Neural cell (in vitro differentiated cells): ENCODE results near the gene LDLRAD4.

ENCODE experiments used
- CTCF ChIP-seq: fragments of 450-650 bp; IDR thresholded peaks from 2 replicates; pipeline ENCODE4 v1.5.1; 2014; ENCODE audit warnings: antibody characterized with exemption, mild to moderate bottlenecking, moderate library complexity; ENCODE audit not compliant: poor library complexity, severe bottlenecking
- EZH2 ChIP-seq: fragments of 200-600, 300-800 bp; shearing (Covaris generic), sonication (generic); IDR thresholded peaks from 2 replicates; pipeline ENCODE4 v1.6.1; 2014; ENCODE audit warnings: antibody characterized with exemption, low read length, borderline replicate concordance, mild to moderate bottlenecking; ENCODE audit not compliant: insufficient read depth, poor library complexity, severe bottlenecking
- POLR2AphosphoS5 ChIP-seq: IDR thresholded peaks from 2 replicates; pipeline ENCODE4 v1.6.1; 2012
- REST ChIP-seq: IDR thresholded peaks from 2 replicates; pipeline ENCODE4 v1.6.1; 2012; ENCODE audit warnings: borderline replicate concordance

- TF ChIP-seq CTCF (no peak), EZH2 (no peak), REST (no peak), POLR2AphosphoS5 (no peak)
These were observed 17.3 kb upstream of the LDLRAD4 start for GRCh38 chr18:13201292-13201691.
